ENCODE data around the gene NPVF.

DNA sequence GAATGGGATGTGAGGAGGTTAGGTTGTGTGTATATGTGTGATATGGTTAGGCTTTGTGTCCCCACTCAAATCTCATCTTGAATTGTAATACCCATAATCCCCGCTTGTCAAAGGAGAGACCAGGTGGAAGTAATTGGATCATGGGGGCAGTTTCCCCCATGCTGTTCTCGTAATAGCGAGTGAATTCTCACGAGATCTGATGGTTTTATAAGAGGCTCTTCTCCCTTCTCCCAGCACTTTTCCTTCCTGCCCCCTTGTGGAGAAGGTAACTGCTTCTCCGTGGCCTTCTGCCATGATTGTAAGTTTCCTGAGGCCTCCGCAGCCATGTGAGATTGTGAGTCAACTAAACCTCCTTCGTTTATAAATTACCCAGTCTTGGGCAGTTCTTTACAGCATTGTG is 47.3 kb downstream of the NPVF start:
- TF ChIP-seq POLR2A (IDR thresholded peaks at IDR 0.05), result no peak
- TF ChIP-seq, protein P1, sequence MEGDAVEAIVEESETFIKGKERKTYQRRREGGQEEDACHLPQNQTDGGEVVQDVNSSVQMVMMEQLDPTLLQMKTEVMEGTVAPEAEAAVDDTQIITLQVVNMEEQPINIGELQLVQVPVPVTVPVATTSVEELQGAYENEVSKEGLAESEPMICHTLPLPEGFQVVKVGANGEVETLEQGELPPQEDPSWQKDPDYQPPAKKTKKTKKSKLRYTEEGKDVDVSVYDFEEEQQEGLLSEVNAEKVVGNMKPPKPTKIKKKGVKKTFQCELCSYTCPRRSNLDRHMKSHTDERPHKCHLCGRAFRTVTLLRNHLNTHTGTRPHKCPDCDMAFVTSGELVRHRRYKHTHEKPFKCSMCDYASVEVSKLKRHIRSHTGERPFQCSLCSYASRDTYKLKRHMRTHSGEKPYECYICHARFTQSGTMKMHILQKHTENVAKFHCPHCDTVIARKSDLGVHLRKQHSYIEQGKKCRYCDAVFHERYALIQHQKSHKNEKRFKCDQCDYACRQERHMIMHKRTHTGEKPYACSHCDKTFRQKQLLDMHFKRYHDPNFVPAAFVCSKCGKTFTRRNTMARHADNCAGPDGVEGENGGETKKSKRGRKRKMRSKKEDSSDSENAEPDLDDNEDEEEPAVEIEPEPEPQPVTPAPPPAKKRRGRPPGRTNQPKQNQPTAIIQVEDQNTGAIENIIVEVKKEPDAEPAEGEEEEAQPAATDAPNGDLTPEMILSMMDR (IDR thresholded peaks at IDR 0.05), result no peak
- no peak for TF ChIP-seq POLR2AphosphoS5 (IDR thresholded peaks at IDR 0.05)
